HG02970 (cell line): Measurements from ENCODE around the gene ALG9.
A peak's percentile ranks its signal among the peaks of the same experiment; 100 is the strongest.
"Not testable (repeated sequence)": the region's sequence is repeated elsewhere in the genome, so short reads cannot be mapped to it uniquely, and the experiment has no call there.

Experiments used
- ATAC-seq: cut with Tn5 transposase; IDR thresholded peaks from one replicate; pipeline ENCODE4 v1.9.1; 2021; ENCODE audit warnings: mild to moderate bottlenecking, moderate library complexity, moderate number of reproducible peaks; ENCODE audit not compliant: unreplicated experiment, low FRiP score

ALG9 gene

GRCh38 chr11:111870886-111871692 lies at the start of gene ALG9:
ALG9 (minus strand) TSS chr11:111871581; CDS start chr11:111871482, 99 bp downstream.
- peak; percentile 70 for ATAC-seq

GRCh38 chr11:111920908-111921307 lies 49.5 kb upstream of the ALG9 start:
- ATAC-seq = no peak

GRCh38 chr11:111918390-111919256 lies 47.2 kb upstream of the ALG9 start, which contains the start of gene C11orf52:
C11orf52 (plus strand) TSS chr11:111918913; CDS start chr11:111918973, 60 bp downstream.
- ATAC-seq = no peak

GRCh38 chr11:111917788-111918187 lies 46.4 kb upstream of the ALG9 start:
- no peak for ATAC-seq

GRCh38 chr11:111917312-111917711 lies 45.9 kb upstream of the ALG9 start:
- no peak for ATAC-seq

- no peak for ATAC-seq
Measured at GRCh38 chr11:111916768-111917167, 45.4 kb upstream of the ALG9 start.

GRCh38 chr11:111913997-111914396 lies 42.6 kb upstream of the ALG9 start:
- ATAC-seq = no peak

- no peak for ATAC-seq
Measured at GRCh38 chr11:111913031-111913861, 41.9 kb upstream of the ALG9 start.

GRCh38 chr11:111912535-111912934 lies 41.2 kb upstream of the ALG9 start, which contains the start of gene HSPB2:
HSPB2 (plus strand) TSS chr11:111912734; CDS start chr11:111912830, 96 bp downstream.
- no peak for ATAC-seq

- ATAC-seq = no peak
Measured at GRCh38 chr11:111911563-111912401, 40.4 kb upstream of the ALG9 start, which contains the start of gene CRYAB. CRYAB (minus strand) TSS chr11:111911770; CDS start chr11:111911724, 46 bp downstream.

- no peak for ATAC-seq
Measured at GRCh38 chr11:111910676-111911562, 39.5 kb upstream of the ALG9 start.

- ATAC-seq = no peak
Measured at GRCh38 chr11:111909378-111909777, 38.0 kb upstream of the ALG9 start.

- ATAC-seq = no peak
Measured at GRCh38 chr11:111908639-111909305, 37.4 kb upstream of the ALG9 start.

- no peak for ATAC-seq
Measured at GRCh38 chr11:111906680-111907079, 35.3 kb upstream of the ALG9 start.

- no peak for ATAC-seq
Measured at GRCh38 chr11:111905411-111905810, 34.0 kb upstream of the ALG9 start.

GRCh38 chr11:111886844-111887243 lies 15.5 kb upstream of the ALG9 start:
- no peak for ATAC-seq

GRCh38 chr11:111886032-111886431 lies 14.7 kb upstream of the ALG9 start:
- ATAC-seq = no peak

GRCh38 chr11:111885053-111885452 lies 13.7 kb upstream of the ALG9 start:
- ATAC-seq = not testable (repeated sequence)
